Measurements from ENCODE around the gene IRX3. TPM values are rescaled to one million over a fixed set of nuclear protein-coding genes. Genes with fewer than 3 reads are reported as not detected.

Gene IRX3
- total and polyA plus RNA-seq, 2 experiments from 2014 or later: 0.90 to 1.6 TPM

DNA sequence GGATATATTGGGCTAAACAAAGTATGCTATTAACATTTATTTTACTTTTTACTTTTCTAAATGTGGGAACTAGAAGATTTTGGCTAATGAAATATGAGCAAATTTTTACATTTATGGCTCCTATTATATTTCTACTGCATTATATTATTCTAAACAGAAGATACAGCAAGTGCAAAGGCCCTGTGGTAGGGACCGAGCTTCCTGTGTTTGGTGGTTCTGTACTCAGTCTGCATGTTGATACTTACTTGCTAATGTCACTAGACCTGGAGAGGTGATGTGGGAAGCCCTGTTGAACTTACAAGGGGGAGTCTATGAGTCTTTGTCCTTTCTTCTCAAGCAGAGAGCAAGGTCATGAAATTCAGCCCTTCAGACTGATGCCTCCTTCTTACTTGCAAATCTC, 10.0 kb upstream of the IRX3 start:
- Histone ChIP-seq H3K9me2 (ENCODE audit: insufficient read depth) (no peaks in the 10 kb centered on the region), H3K4me1 (ENCODE audit: insufficient read depth) (peaks cover 6% of the 10 kb centered on the region), H3K4me2 (no peak overlapping the region), H3F3A (replicated peaks; ENCODE audit: low read depth) (no peaks in the 10 kb centered on the region), H3K36me3 (ENCODE audit: insufficient read depth) (no peaks in the 10 kb centered on the region), H4K20me1 (replicated peaks; ENCODE audit: insufficient read depth) (no peaks in the 10 kb centered on the region), H2AFZ (no peak overlapping the region), H3K79me2 (replicated peaks; ENCODE audit: insufficient read depth) (no peaks in the 10 kb centered on the region), H3K27me3 (ENCODE audit: insufficient read depth) (peaks cover 32% of the 10 kb centered on the region), H3K4me3 (no peak overlapping the region), H3K27ac (ENCODE audit: low read depth) (no peak overlapping the region)
- Mint-ChIP-seq H3K27me3 (ENCODE audit: insufficient read depth, low read depth, poor library complexity) (peaks cover 22% of the 10 kb centered on the region), H3K4me3 (no peak overlapping the region), H3K9me3 (peaks cover 6% of the 10 kb centered on the region), H3K27ac (no peak overlapping the region), H3K36me3 (ENCODE audit: low read depth) (peaks cover 3% of the 10 kb centered on the region; the same call in 1 of the 3 replicates), H3K4me1 (peaks cover 8% of the 10 kb centered on the region)
- ATAC-seq (no peak), DNase-seq (ENCODE audit: low spot score) (no peak)
- TF ChIP-seq STAT1 (IDR thresholded peaks at IDR 0.05; ENCODE audit: unreplicated experiment) (no peak), ZNF114 (CRISPR knock-in tag; IDR thresholded peaks at IDR 0.05) (no peak), NANOG (IDR thresholded peaks at IDR 0.05; ENCODE audit: borderline replicate concordance) (no peak)

DNA sequence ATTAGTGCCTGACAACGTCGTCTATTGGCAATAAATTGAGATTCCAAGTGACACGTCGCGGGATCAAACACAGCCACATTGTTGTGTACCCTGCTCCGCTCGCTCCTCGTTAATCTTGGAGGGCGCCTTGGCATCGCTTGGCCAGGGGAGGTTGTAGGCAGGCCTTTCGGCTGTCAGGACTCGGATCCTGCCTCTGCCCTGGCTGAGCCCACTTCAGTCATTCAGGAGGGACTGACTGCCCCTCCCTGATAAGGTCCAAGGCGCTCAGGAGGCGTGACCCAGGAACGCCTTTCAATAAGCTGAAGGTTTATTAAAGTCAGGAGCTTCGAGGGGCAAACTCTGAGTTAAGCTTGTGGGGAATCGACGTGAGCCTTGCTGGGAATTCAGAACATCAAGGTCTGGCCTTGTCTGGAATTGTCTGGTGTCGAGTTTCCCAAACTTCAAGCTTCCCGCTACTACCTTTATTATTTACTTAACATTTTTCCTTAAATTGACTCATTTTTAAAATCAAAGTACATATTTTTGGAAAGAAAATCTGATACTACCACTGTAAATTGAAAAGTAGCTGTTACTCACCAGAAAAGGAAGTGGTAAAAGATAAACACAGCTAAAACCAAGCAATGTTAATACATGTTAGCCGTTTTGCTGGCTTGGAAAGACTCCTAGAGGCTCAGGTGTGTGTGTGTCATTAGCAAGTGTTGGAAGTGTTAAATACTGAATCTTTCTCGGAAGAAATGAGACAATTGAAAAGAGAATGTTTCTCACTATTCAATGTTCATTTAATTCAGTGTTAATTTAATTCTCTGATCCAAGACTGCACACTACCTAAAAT, 5.3 kb upstream of the IRX3 start:
- Histone ChIP-seq H4K20me1 (replicated peaks; ENCODE audit: insufficient read depth) (0 out of 2 replicates have a peak, but pooled peaks cover 5% of the 10 kb centered on the region), H3K4me2 (peak overlapping the region; percentile 90), H3K27ac (ENCODE audit: low read depth) (no peak overlapping the region), H2AFZ (peak overlapping the region; percentile 95; the same call in 1 of the 2 replicates), H3K4me1 (ENCODE audit: insufficient read depth) (peaks cover 19% of the 10 kb centered on the region), H3K27me3 (ENCODE audit: insufficient read depth) (peaks cover 77% of the 10 kb centered on the region), H3F3A (replicated peaks; ENCODE audit: low read depth) (no peaks in the 10 kb centered on the region; the same call in 1 of the 2 replicates), H3K36me3 (ENCODE audit: insufficient read depth) (no peaks in the 10 kb centered on the region), H3K4me3 (peak overlapping the region; percentile 73), H3K9me2 (ENCODE audit: insufficient read depth) (no peaks in the 10 kb centered on the region), H3K79me2 (replicated peaks; ENCODE audit: insufficient read depth) (no peaks in the 10 kb centered on the region)
- H3K9me3 Mint-ChIP-seq: peaks cover 6% of the 10 kb centered on the region
- TF ChIP-seq CREB1 (CRISPR knock-in tag; IDR thresholded peaks at IDR 0.05; ENCODE audit: low read depth): no peak
- TF ChIP-seq, protein P1, sequence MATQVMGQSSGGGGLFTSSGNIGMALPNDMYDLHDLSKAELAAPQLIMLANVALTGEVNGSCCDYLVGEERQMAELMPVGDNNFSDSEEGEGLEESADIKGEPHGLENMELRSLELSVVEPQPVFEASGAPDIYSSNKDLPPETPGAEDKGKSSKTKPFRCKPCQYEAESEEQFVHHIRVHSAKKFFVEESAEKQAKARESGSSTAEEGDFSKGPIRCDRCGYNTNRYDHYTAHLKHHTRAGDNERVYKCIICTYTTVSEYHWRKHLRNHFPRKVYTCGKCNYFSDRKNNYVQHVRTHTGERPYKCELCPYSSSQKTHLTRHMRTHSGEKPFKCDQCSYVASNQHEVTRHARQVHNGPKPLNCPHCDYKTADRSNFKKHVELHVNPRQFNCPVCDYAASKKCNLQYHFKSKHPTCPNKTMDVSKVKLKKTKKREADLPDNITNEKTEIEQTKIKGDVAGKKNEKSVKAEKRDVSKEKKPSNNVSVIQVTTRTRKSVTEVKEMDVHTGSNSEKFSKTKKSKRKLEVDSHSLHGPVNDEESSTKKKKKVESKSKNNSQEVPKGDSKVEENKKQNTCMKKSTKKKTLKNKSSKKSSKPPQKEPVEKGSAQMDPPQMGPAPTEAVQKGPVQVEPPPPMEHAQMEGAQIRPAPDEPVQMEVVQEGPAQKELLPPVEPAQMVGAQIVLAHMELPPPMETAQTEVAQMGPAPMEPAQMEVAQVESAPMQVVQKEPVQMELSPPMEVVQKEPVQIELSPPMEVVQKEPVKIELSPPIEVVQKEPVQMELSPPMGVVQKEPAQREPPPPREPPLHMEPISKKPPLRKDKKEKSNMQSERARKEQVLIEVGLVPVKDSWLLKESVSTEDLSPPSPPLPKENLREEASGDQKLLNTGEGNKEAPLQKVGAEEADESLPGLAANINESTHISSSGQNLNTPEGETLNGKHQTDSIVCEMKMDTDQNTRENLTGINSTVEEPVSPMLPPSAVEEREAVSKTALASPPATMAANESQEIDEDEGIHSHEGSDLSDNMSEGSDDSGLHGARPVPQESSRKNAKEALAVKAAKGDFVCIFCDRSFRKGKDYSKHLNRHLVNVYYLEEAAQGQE (IDR thresholded peaks at IDR 0.05; ENCODE audit: unreplicated experiment): no peak
- TF ChIP-seq ZNF114 (CRISPR knock-in tag; IDR thresholded peaks at IDR 0.05): no peak
- TF ChIP-seq, protein P2, sequence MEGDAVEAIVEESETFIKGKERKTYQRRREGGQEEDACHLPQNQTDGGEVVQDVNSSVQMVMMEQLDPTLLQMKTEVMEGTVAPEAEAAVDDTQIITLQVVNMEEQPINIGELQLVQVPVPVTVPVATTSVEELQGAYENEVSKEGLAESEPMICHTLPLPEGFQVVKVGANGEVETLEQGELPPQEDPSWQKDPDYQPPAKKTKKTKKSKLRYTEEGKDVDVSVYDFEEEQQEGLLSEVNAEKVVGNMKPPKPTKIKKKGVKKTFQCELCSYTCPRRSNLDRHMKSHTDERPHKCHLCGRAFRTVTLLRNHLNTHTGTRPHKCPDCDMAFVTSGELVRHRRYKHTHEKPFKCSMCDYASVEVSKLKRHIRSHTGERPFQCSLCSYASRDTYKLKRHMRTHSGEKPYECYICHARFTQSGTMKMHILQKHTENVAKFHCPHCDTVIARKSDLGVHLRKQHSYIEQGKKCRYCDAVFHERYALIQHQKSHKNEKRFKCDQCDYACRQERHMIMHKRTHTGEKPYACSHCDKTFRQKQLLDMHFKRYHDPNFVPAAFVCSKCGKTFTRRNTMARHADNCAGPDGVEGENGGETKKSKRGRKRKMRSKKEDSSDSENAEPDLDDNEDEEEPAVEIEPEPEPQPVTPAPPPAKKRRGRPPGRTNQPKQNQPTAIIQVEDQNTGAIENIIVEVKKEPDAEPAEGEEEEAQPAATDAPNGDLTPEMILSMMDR (conservative IDR thresholded peaks at IDR 0.05; ENCODE audit: low read depth in 2 of 2): no peak
- TF ChIP-seq, protein P3, sequence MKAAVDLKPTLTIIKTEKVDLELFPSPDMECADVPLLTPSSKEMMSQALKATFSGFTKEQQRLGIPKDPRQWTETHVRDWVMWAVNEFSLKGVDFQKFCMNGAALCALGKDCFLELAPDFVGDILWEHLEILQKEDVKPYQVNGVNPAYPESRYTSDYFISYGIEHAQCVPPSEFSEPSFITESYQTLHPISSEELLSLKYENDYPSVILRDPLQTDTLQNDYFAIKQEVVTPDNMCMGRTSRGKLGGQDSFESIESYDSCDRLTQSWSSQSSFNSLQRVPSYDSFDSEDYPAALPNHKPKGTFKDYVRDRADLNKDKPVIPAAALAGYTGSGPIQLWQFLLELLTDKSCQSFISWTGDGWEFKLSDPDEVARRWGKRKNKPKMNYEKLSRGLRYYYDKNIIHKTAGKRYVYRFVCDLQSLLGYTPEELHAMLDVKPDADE (IDR thresholded peaks at IDR 0.05): no peak
- no peak for TF ChIP-seq ZNF331 (CRISPR knock-in tag; IDR thresholded peaks at IDR 0.05; ENCODE audit: low read depth)
- TF ChIP-seq EZH2 (IDR thresholded peaks at IDR 0.05; ENCODE audit: low read depth, unreplicated experiment): peak; percentile 39
- TF ChIP-seq JUNB (IDR thresholded peaks at IDR 0.05; ENCODE audit: unreplicated experiment): no peak
- peak overlapping the region; percentile 68 for H3K4me3 Mint-ChIP-seq
- H3K36me3 Mint-ChIP-seq (ENCODE audit: low read depth): peaks cover 3% of the 10 kb centered on the region; the same call in 1 of the 3 replicates
- H3K27ac Mint-ChIP-seq: no peak overlapping the region
- ATAC-seq: no peak; the same call in 2 of the 3 replicates
- DNase-seq (ENCODE audit: low spot score): peak; percentile 45
- H3K27me3 Mint-ChIP-seq (ENCODE audit: insufficient read depth, low read depth, poor library complexity): peaks cover 62% of the 10 kb centered on the region
- peaks cover 27% of the 10 kb centered on the region for H3K4me1 Mint-ChIP-seq

Measured in GM23338 (cell line).